ENCODE measurements around the gene EYA4. TPM values are rescaled to one million over a fixed set of nuclear protein-coding genes. Genes with fewer than 3 reads are reported as not detected.

The EYA4 gene
- total and polyA plus RNA-seq, 2 donors (not counting 3 experiments of a cell fraction or from before 2014, with no cell fraction given), result not detected

DNA sequence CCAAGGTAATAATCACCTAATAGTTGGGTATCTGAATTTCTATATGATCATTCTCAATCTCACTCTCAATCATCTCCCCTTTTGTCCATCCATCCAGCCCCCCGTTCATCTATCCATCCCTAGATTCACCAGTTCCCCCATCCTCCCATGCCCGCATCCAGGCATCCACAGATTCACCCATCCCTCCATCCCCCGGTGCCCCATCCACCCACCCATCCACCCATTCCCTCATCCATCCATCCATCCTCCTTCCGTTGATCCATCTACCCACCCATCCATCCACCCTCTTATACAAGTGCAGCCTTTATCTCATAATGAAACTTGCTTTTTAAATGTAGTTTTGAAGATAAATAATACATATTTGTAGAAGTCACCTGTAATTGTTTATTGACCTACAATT lies 76.5 kb downstream of the EYA4 start:
- Histone ChIP-seq H3K9ac (replicated peaks; ENCODE audit: extremely low read depth, insufficient read depth, low read length) (no peak overlapping the region), H3K79me2 (ENCODE audit: control insufficient read depth, insufficient read depth, low read length) (no peaks in the 10 kb centered on the region), H3K4me2 (ENCODE audit: insufficient read depth, low read length) (no peak overlapping the region), H2AFZ (ENCODE audit: low read depth, low read length) (no peak overlapping the region), H3K4me1 (ENCODE audit: control insufficient read depth, extremely low read depth, insufficient read depth, low read length) (no peaks in the 10 kb centered on the region), H4K20me1 (replicated peaks; ENCODE audit: control insufficient read depth, extremely low read depth, insufficient read depth, low read length) (no peaks in the 10 kb centered on the region), H3K4me3 (replicated peaks in 1 of 3; ENCODE audit: insufficient read depth in 1 of 3, low read depth in 1 of 3, low read length in 3 of 3) (no peak overlapping the region), H3K36me3 (ENCODE audit: control insufficient read depth in 2 of 2, extremely low read depth in 1 of 2, insufficient read depth in 2 of 2, low read length in 2 of 2) (no peaks in the 10 kb centered on the region), H3K9me1 (replicated peaks; ENCODE audit: control insufficient read depth, extremely low read depth, insufficient read depth, low read length) (no peaks in the 10 kb centered on the region), H3K27me3 (ENCODE audit: control insufficient read depth in 2 of 2, insufficient read depth in 2 of 2, low read length in 2 of 2) (no peaks in the 10 kb centered on the region), H3K9me3 (replicated peaks; ENCODE audit: control insufficient read depth, insufficient read depth, low read length) (no peaks in the 10 kb centered on the region), H3K27ac (ENCODE audit: insufficient read depth, low read depth, low read length) (no peak overlapping the region)
- no peak for DNase-seq (ENCODE audit: low read depth, low spot score)
- no peak for FAIRE-seq
- dilution Hi-C loops (cut with MboI; ENCODE audit: extremely low pct_ligation_motif_present, low sequenced_read_pairs), result no loop called here
- CTCF ChIA-PET, result no interaction called here
- POLR2A ChIA-PET, result no interaction called here
- intact Hi-C loops (cut with micrococcal nuclease), result no loop called here
- BruUV-seq (replicated peaks), result no TSS peak
- TF ChIP-seq EZH2 (IDR thresholded peaks at IDR 0.05; ENCODE audit: borderline replicate concordance, low read depth, low read length, severe bottlenecking), result no peak
- no peak for TF ChIP-seq JUN (IDR thresholded peaks at IDR 0.05; ENCODE audit: borderline replicate concordance, insufficient read depth, insufficient read length, low read depth)
- no peak for TF ChIP-seq POLR2A (IDR thresholded peaks at IDR 0.05; ENCODE audit: low read depth, low read length)
- TF ChIP-seq FOS (IDR thresholded peaks at IDR 0.05; ENCODE audit: borderline replicate concordance, insufficient read depth, low read length), result no peak
- TF ChIP-seq, protein P1, sequence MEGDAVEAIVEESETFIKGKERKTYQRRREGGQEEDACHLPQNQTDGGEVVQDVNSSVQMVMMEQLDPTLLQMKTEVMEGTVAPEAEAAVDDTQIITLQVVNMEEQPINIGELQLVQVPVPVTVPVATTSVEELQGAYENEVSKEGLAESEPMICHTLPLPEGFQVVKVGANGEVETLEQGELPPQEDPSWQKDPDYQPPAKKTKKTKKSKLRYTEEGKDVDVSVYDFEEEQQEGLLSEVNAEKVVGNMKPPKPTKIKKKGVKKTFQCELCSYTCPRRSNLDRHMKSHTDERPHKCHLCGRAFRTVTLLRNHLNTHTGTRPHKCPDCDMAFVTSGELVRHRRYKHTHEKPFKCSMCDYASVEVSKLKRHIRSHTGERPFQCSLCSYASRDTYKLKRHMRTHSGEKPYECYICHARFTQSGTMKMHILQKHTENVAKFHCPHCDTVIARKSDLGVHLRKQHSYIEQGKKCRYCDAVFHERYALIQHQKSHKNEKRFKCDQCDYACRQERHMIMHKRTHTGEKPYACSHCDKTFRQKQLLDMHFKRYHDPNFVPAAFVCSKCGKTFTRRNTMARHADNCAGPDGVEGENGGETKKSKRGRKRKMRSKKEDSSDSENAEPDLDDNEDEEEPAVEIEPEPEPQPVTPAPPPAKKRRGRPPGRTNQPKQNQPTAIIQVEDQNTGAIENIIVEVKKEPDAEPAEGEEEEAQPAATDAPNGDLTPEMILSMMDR (IDR thresholded peaks at IDR 0.05; ENCODE audit: extremely low read depth in 1 of 2, insufficient read depth in 1 of 2, low read depth in 1 of 2, low read length in 2 of 2), result no peak
- TF ChIP-seq GATA2 (IDR thresholded peaks at IDR 0.05; ENCODE audit: insufficient read depth, insufficient read length, low read depth, low read length), result no peak
- TF ChIP-seq, protein P2, sequence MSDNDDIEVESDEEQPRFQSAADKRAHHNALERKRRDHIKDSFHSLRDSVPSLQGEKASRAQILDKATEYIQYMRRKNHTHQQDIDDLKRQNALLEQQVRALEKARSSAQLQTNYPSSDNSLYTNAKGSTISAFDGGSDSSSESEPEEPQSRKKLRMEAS (IDR thresholded peaks at IDR 0.05; ENCODE audit: insufficient read depth, insufficient read length), result no peak
- TF ChIP-seq MYC (IDR thresholded peaks at IDR 0.05; ENCODE audit: low read depth, low read length), result no peak
- no peak for TF ChIP-seq POLR2AphosphoS5 (IDR thresholded peaks at IDR 0.05; ENCODE audit: insufficient read depth, low read depth, low read length)
